Fibroblast of the conjunctiva (primary cell): ENCODE measurements around the gene TACR1.
"Not testable (repeated sequence)": the region's sequence is repeated elsewhere in the genome, so short reads cannot be mapped to it uniquely, and the experiment has no call there.

Experiments used
- DNase-seq: peaks from one replicate; pipeline ENCODE4 v3.0.0-alpha.2; 2010; ENCODE audit warnings: low read depth

Gene TACR1

GRCh38 chr2:75194184-75194868, 5.0 kb downstream of the TACR1 start:
- no peak for DNase-seq

- no peak for DNase-seq
Measured at GRCh38 chr2:75192496-75192895, 6.8 kb downstream of the TACR1 start.

DNA sequence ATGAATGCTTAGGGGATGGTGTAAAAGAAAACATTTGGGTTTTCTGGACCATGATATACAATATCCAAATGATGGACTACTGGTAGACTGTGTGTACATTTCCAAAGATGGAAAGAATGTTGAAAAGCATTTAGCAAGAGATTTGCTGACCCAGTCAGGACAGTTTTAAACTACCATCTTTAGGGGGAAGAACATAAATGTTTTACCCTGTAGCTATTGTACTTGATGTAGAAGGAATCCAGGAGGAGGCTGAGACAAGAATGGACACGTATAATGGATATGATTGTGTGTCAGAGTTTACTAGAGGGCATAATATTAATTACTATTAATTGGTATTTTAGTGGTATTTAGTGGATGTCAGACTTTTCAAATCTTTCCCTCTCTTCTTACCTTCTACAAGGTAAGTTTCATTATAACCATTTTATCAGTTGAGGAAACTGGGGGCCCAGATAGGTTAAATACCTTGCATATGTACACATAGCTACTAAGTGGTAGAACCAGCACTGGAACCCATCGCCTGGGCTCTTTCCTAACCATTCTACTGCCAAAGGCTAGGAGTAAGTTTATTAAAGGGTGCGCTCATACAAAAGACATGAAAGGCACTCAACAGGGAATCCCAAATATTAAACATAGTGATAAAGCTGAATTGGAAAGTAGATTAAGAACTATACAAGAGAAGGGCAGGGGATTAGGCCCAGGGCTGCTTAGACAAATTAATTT, 8.9 kb downstream of the TACR1 start:
- no peak for DNase-seq

GRCh38 chr2:75186821-75187220, 12.5 kb downstream of the TACR1 start:
- no peak for DNase-seq

DNA sequence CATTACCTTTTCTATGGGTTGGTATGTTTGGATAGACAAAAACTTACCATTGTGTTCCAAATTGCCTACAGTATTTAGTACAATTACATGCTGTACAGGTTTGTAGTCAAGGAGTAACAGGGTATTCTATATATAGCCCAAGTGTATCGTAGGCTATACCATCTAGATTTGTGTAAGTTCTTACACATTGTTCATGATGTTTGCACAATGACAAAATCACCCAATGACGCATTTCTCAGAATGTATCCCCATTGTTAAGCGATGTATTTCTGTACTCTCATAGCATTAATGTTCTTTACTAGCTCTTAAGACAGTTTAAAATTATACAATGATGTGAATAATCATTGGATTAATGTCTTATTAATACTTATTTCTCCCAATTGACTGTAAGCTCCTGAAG, 16.7 kb downstream of the TACR1 start:
- DNase-seq, result no peak

DNA sequence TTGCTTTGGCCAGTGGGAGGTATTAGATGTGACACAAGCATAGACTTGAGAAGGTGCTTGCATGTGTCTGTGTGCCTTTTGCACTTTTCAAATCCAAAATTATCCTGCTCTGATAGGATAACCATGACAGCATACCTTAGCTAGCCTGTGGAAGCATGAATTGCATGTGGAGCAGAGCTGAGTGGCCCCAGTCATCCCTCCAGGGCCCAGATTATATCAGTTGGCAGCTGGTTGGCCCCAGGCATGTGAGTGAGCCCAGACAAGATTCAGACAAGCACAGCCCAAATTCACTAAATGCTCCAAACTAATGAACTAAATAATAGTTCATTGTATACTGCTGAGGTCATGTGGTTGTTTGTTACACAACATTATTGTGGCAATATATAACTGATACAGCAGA, 18.8 kb downstream of the TACR1 start:
- DNase-seq, result no peak

DNA sequence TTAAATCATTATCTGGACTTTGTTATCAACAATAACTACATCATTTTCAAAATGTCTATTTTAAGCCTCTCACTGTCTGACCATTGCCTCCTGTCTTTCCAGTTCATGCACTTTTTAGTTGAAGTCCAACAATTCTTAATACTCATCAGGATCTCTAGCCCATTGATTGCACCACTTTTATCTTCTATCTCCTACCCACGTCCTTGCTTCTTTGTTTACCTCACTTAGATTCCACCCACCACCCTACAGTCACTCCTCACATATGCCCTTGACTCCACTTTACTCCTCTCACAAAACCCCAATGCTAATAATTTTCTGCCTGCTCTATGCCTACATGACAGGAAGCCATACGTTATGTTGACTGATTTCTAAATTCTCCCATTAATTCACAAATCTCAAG, 21.9 kb downstream of the TACR1 start:
- DNase-seq, result no peak

DNA sequence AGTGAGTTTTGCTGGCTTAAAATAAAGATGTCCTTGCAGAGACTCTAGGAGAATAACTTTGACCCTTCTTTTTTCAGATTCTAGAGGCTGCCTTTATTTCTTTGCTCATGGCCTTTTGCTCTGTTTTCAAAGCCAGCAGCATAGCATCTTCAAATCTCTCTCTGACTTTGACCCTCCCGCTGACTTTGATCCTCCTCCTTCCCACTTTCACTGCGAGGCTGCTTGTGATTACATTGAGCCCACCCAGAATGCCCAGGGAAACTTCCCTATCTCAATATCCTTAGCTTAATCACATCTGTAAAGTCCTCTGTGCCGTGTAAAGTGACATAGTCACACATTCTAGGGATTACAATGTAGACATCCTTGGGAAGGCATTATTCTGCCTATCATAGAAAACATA, 23.9 kb downstream of the TACR1 start:
- DNase-seq, result no peak

- no peak for DNase-seq
Measured at GRCh38 chr2:75174981-75175380, 24.3 kb downstream of the TACR1 start.

GRCh38 chr2:75174519-75174918, 24.8 kb downstream of the TACR1 start:
- no peak for DNase-seq

DNA sequence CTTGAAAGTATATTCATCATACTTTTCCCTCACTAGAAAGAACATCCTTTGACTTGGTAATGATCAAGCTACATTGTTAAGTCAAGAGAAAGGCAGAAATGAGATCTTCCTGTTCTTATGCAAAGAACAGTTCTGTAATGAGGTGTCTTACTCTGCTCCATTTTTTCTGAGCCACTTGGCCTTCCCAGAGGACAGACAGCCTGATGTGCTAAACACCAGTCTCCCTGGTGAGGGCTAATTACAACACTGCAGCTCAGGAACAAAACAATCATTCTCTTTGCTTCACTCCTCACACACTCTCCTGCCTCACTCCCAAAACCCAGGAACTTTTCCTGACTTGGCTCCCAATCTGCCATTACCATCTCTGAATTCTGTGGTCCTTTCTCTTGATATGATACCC, 25.6 kb downstream of the TACR1 start:
- no peak for DNase-seq

GRCh38 chr2:75171423-75171822, 27.9 kb downstream of the TACR1 start:
- not testable (repeated sequence) for DNase-seq

- DNase-seq, result no peak
Measured at GRCh38 chr2:75170889-75171288, 28.4 kb downstream of the TACR1 start.

GRCh38 chr2:75168186-75168585, 31.1 kb downstream of the TACR1 start:
- DNase-seq, result no peak

DNA sequence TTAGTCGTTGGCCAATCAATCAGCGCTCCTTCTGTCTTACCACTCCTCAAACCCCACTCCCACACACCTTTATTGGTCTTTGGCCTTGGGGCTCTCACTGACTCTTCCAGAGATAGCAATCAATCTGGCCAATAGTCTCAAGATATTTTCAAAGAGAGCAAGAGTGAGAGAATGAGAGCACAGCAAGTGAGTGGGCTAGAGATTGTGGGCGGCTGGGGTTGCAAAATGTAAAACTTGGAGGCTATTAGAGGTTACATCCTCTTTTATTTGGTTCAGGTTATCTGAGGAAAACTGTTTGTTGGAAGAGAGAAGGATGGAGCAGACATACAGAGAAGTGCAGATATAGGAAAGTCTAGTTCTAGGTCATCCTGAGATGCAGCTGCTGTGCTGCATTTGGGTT, 32.8 kb downstream of the TACR1 start:
- no peak for DNase-seq

DNA sequence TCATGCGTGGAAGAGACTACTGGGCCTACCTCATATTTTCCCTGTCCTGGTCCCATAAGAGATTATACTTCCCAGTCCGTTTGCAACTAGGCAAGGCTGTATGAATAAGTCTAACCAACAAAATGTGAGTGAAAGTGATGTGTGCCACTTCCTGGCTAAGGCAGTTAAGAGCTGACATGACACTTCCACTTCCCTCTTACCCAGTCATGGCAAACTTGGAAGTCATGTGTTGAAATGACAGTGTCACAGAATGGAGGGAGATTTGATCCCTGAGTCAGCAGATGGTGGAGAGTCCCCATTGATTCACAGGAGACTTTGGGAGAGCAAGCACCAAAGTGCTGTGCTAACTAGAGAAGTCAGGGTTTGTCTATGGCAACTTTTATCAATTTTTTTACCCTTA, 36.4 kb downstream of the TACR1 start:
- no peak for DNase-seq

DNA sequence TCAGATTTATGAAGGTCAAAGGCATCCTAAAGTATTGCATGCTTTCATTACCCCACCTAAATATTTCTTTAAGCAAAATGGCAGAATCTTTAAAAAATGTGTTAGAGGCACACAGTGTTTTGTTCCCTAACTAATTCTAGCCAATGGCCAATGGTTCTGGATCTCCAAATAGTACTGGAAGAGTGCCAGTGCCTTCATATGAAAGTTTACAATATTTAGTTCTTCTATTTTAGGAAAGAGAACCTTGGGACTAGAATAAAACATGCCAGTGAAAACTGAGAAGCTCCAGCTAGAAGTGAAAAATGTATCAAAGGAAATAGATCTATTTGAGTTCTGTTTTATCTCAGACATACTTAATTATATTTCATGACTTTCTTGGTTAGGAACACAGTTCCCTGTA, 37.1 kb downstream of the TACR1 start:
- DNase-seq, result no peak

GRCh38 chr2:75157435-75157834, 41.9 kb downstream of the TACR1 start:
- DNase-seq, result no peak

- DNase-seq, result no peak
Measured at GRCh38 chr2:75155115-75155514, 44.2 kb downstream of the TACR1 start.

GRCh38 chr2:75153221-75153620, 46.1 kb downstream of the TACR1 start:
- DNase-seq, result no peak

DNA sequence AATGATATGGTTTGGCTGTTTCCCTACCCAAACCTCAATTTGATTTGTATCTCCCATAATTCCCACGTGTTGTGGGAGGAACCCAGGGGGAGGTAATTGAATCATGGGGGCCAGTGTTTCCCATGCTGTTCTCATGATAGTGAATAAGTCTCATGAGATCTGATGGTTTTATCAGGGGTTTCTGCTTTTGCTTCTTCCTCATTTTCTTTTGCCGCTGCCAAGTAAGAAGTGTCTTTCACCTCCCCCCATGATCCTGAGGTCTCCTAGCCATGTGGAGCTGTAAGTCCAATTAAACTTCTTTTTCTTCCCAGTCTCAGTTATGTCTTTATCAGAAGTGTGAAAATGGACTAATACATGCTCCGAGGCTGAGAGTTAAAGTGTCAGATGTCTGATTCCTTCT, 47.1 kb downstream of the TACR1 start:
- DNase-seq, result not testable (repeated sequence)

DNA sequence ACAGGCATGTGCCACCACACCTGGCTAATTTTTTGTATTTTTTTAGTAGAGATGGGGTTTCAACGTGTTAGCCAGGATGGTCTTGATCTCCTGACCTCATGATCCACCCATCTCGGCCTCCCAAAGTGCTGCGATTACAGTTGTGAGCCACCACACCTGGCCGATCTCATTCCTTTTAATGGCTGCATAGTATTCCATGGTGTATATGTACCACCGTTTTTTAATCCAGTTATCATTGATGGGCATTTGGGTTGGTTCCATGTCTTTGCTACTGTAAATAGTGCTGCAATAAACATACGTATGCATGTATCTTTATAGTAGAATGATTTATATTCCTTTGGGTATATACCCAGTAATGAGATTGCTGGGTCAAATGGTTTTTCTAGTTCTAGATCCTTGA, 51.4 kb downstream of the TACR1 start:
- not testable (repeated sequence) for DNase-seq

DNA sequence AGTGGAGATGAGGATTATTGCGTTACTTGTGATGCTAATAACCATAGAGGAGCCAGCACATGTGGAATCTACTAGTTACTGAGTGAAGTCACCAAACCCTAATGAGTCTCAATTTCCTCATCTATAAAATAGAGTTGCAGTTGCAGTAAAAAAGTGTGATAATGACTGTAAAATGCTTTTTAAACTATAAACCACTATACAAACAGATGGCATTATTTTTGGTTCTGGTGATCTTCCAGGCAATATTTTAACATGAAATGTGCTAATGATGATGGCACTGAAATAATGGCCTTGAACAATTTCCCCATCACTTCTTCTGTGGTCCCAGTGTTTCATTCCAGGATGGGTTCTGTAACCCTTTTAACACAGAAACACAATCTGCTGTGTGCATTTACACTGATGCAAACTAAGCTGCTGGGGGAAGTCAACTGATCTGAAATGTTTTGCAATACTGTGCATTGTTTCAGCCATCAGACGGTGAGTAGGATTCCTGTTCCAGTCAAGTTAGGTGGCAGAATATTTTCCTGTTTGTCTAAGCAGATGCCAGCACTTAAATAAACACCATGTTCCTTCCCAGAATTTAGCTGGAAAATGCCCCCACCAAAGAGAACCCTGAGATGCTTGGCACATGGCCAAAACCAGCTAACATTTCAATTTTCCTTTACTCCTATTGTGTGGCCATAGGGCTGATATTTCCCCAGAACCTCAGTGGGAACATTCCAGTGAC, 52.6 kb downstream of the TACR1 start:
- peak; percentile 38 for DNase-seq
